NCI-H82 (cell line): ENCODE data around the gene ITIH2.
"Not testable (repeated sequence)": the region's sequence is repeated elsewhere in the genome, so short reads cannot be mapped to it uniquely, and the experiment has no call there.

Experiments used
- DNase-seq: peaks from one replicate; lab custom pipeline; 2025; lab: John Stamatoyannopoulos, UW

Gene ITIH2

DNA sequence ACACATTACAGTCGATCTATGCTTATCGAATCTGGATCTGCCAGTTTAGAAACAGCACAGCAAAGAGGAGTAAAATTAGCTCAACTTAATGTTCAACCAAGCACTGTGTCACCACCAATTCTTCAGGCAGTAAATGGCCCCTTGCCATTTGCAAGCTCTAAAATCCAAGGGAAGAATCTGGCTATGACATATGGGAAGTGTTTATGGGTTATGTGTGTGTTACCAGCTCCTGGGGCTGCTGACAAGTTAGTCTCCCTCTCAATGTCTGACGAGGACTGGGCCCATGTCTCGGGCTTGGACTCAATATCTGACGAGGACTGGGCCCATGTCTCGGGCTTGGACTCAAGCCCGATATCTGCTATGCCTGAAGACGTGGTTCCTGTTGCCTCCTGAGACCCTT, 5.7 kb upstream of the ITIH2 start:
- no peak for DNase-seq

DNA sequence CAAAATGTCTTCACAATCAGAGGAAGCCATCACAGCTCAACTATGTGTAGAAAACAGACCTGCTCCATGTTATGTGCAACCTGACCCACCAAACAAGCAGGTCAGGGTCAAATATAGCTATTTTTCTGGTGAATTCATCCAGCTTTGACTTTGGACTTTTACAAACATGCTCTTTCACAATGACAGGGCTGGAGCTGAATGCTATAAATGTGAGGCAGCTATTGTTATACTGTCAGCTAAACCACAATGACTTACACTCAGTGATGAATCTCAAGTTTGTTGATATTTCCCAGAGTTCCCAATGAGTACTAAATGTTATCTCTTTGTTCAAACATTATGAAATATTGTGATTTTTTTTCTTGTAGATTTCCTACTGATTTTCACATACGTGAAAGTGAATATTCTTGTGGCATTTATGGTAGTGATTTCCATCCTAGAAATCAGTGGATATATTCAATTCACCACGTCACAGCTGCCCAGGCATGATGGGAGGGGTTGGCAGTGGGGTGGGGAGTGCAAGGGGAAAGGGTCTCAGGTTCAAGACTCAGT, 2.5 kb upstream of the ITIH2 start:
- no peak for DNase-seq

- DNase-seq: no peak
These were observed 1.9 kb upstream of the ITIH2 start for GRCh38 chr10:7701158-7701742.

- DNase-seq: no peak
These were observed 766 bp upstream of the ITIH2 start for GRCh38 chr10:7702288-7702812.

GRCh38 chr10:7704071-7705016, 1.2 kb downstream of the ITIH2 start:
- no peak for DNase-seq

DNA sequence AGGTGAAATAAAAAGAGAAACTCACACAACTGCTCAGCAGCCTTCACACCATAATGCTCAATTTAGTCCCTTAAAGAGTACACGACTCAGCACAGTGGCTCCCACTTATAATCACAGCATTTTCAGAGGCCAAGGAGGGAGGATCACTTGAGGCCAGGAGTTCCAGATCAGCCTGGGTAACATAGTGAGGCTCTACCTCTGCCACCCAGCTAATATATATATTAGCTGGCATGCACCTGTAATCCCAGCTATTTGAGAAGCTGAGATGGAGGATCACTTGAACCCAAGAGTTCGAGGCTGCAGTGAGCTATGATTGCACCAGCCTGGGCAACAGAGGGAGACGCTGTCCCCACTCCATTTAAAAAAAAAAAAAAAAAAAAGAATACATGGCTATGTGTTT, 2.2 kb downstream of the ITIH2 start:
- no peak for DNase-seq

DNA sequence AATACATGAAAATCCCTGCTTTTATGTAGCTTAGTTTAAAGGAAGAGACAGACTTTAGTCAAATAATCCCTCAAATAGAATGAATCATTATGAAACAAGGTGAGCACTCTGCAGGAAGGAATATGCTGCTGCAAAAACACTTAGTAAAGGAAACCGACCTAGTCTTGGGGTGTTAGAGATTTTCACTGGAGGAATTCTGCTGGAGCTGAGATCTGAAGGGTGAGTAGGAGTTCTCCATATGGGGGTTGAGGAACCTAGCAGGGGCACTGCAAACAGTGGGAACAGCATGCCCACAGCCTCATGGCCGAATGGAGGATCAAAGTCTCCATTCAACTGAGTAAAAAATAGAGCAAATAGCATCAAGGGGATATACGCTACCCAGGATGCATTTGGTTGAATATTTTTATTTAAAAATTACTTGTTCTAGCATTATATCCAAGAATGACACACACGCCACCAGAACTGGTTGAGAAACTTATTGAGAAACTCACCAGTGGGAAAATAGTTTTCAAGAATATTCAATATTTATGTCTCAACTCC, 3.5 kb downstream of the ITIH2 start:
- no peak for DNase-seq

DNA sequence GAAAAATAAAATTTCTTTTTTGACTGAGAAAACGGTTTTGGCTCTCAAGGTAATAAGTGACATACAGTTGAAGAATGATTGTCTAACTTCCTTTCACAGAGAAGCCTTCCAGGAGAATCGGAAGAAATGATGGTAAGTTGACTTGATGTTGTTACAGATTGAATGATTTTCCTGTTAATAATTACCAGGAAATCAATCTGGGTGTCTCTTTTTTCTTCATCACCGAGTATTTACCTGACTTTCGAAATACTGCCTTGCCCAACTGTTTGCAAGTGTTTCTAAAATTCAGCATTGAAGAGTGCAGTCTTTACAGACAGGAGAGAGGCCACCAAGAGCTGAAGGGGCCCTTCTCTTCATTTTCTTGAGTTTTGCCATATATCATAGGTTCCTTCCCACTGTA, 4.0 kb downstream of the ITIH2 start:
- DNase-seq: no peak

- DNase-seq: no peak
These were observed 4.9 kb downstream of the ITIH2 start for GRCh38 chr10:7707858-7708622.

DNA sequence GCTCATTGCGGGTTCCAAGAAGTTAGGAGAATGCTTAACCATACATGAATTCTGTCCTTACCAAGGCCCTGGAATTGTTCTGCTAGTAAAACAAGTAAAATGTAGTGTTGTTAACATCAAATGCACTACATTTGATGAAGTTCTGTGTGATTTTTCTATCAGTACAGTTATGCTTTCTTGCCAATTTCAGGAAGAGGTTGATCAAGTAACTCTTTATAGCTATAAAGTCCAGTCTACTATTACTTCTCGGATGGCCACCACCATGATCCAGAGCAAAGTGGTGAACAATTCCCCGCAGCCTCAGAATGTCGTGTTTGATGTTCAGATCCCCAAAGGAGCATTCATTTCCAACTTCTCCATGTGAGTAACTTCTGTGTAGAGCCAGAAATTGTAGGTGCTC, 5.7 kb downstream of the ITIH2 start:
- DNase-seq: no peak

DNA sequence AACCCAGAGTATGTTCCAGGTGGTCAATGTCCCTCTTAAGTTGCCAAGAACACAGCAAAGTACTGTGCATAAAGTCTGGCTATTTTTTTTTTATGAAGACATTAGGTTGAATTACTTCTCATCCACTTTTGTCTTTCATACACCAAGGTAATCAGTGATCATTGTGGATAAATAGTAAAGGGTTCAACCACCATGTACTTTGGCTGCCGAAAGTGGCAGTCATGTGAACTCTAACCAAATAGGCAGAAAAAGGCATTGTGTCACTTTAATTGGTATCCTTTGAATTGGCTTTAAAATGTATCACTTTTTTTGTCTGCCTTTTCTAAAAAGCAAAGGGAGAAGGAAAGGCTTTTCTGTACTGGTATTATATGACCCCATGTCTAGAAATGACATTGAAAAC, 7.3 kb downstream of the ITIH2 start:
- no peak for DNase-seq

- not testable (repeated sequence) for DNase-seq
These were observed 8.0 kb downstream of the ITIH2 start for GRCh38 chr10:7711075-7711474.

DNA sequence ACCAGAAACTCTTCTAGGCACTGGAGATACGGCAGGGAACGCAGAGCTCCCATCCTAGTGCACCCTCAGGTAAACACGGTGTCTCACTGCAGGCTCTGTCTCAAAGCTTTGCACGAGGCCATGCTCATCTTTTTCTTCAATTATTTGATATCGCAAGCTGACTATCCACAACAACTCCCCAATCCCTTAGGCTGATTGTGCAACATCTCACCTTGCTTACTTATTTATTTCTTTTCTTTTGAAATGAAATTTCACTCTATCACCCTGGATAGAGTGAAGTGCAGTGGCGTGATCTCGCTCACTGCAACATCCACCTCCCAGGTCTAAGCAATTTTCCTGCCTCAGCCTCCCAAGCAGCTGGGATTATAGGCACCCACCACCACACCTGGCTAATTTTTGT, 12.4 kb downstream of the ITIH2 start:
- no peak for DNase-seq

DNA sequence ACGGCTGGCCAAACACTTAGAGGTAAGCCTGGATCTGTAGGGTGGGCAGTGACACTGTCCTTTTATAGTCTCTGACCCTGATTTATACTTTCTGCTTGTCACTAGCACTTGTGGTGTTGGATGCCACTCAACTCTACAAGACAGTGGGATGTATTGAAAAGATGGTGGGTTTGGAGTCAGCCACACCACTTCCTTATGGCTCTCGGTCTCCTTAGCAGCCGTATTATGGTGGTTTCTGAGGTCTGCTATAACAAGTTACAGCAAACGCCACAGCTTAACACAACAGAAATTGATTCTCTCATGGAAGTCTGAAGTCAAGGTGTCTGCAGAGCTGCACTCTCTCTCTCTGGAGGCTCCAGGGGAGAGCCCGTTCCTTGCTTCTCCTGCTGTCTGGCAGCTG, 14.7 kb downstream of the ITIH2 start:
- DNase-seq: no peak

- no peak for DNase-seq
These were observed 15.6 kb downstream of the ITIH2 start for GRCh38 chr10:7718685-7719084.

DNA sequence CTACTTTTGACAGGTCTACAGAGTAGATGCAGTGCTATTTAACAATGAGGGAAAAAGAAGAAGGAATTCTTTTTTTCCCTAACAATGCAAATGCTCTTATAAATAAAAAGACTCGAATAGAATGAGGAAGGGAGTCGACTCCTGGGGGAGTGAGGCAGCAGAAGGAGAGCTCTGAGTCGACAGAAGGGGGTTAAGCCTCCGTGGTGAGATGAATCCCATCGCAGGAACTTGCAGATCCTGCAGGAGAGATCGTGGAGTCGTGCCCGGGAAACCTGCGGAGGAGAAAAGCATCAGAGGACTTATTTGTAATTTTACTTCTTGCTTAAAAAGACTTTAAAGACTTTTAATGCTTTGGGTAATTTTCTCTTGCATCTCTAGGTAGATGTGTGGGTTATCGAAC, 17.4 kb downstream of the ITIH2 start:
- DNase-seq: no peak

- DNase-seq: no peak
These were observed 19.9 kb downstream of the ITIH2 start for GRCh38 chr10:7722927-7723529.

GRCh38 chr10:7734821-7735220, 31.7 kb downstream of the ITIH2 start:
- DNase-seq: no peak

DNA sequence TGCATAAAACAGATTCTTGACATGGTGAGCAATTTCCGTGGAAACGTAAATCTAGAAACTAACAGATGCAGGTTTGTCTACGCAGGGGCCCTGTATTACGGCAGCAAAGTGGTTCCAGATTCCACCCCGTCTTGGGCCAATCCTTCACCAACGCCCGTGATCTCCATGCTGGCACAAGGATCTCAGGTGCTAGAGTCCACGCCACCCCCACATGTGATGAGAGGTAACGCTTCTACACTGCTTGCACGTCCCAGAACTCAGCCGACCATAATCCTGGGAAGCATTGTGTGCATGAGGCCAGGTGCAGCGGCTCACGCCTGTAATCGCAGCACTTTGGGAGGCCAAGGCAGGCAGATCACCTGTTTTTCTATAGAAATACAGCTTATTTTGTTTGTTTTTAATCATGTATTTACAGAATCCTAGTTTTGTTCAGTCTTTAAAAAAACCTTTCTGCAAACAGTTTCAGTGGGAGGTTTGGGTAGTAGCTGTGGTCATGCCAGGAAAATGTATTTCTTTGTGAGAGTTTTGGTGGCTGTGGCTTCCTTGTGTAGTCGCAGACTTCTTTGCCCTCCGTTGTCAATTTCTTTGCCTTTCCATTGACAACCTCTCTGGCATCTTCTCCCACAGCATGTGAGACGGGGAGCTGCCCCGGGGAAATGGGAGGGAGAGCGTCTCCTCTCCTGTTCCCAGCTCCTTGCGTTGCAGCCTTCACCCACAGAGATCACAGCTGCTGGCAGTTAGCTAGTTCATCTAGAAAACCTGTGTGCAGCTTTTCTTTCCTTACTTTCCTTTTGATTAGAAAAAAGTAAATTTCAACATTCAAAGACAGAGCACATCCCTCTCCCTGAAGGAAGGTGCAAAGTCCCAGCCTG, 35.7 kb downstream of the ITIH2 start:
- DNase-seq: no peak

DNA sequence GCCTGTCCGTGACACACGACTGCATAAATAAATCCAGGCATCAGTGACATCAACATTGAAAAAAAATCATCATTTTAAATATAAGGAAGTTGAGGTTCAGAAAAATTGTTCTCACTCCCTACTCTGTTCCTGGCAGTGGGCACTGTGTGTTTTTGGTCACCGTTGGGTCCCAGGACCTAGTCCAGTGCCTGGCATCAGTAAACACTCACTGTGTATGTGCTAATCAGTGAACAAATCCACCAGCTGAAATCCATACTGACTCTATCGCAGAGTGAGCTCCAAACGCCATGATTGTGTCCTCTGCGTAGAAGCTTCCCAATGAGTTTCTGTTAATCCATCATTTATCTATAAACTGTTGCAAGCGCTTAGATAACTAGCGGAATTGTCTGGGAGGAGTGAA, 41.2 kb downstream of the ITIH2 start:
- DNase-seq: no peak

DNA sequence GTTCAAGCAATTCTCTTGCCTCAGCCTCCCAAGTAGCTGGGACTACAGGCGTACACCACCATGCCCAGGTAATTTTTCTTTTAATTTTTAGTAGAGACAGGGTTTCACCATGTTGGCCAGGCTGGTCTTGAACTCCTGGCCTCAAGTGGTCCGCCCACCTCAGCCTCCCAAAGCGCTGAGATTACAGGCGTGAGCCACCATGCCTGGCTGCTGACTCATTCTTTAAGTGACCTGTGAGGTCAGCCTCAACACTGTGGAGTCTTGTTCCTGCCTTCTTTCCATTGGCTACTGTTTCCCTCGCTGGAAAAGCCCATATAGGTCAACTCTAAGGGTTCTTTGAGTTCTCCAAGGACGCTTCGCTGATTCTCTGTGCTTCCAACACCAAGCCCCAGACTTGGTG, 45.5 kb downstream of the ITIH2 start:
- not testable (repeated sequence) for DNase-seq
